GM21528 (cell line): ENCODE results near the gene ATP23.

Experiments
- ATAC-seq: cut with Tn5 transposase; IDR thresholded peaks from one replicate; pipeline ENCODE4 v1.9.1; 2021; ENCODE audit warnings: mild to moderate bottlenecking, moderate library complexity; ENCODE audit not compliant: unreplicated experiment, low FRiP score

ATP23 gene

DNA sequence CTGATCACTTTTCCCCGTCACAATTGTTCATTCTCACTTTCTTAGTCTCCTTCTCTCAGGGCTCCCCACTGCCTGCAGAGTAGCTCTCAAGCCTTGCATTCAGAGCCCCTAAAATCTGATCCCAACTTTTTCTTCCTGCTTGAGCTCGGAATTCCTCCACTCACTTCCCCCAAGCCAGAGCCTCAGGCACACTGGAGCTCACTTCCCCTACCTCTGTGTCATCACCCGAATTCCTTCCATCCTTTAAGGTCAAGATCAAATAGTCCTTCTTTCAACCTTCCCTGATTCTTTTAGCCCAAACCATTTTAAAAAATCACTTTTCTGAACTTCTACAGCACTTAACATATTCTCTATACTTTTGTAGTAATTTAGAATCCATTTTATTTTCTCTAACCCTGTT is 34.1 kb upstream of the ATP23 start:
- no peak for ATAC-seq

DNA sequence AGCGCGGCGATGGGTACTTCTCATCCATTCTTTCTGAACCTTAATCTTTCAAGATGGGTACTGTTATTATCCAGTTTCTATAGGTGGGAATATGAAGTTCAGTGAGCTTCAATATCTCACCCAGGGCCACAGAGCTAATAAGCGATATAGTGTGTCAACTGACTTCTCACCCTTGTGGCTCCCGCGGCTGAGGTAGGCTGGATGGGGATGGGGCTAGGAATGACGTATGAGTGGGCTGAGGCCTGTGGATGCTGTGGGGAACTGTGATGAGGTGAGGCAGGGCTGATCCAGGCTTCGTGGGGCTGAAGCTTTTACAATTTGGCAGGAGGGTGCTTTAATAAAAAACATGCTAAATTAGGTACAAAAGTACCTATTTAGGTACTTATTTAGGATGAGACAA is 32.9 kb upstream of the ATP23 start:
- no peak for ATAC-seq

DNA sequence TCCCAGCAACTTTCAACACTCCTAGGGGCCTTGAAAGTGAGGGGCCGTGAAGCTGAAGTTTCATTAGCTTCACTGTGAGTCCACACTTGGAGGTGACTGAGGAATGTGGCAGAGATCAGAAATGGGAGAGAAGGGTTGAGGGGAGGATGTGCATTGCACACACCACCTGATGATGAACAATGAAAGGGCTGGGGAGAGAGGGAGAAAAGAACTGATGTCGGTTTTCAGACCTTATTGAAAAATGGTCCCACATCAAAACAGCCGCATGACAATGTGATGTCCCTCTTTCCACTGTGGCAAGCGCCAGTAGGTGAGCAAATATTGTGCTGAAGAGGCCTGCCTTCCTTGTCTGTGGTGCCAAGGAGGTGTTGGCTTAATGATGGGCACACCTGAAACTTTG is 32.3 kb upstream of the ATP23 start:
- ATAC-seq: no peak

DNA sequence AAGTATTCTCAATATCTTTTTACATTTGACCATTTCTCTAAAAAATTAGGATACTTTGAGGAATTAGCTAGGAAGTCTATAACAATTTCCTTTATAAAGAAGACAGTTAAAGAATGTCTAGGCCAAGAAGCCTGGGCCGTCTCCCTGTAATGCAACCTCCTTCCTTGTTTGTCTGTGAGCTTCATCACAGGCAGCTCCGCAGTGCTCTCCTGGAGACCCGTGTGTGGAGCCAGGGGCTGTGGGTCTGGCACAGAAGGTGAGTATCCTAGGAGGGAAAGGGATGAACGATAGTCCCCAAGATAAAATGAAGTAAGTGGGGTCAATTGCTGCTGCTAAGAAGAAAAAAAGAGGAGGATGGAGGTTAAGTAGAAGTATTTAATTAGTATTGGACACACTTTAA is 31.8 kb upstream of the ATP23 start:
- ATAC-seq: no peak

DNA sequence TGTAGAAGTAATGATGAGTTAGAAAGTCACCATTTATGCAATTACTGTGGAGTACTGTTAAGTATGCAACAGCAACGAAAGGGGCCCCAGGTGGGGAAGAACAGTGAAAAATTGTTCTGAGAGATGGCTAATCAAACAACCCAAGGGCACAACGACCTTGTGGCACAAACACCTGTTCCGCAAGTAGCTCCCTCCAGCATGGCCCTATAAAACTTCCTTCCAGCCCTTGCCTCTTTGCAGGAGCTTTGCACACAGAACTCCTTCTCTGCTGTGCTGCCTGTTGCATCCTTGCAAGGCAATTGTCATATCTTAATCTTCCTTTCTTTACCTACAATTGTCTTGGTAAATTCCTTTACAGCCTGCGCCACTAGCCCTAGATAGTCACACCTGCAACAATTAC is 23.2 kb upstream of the ATP23 start:
- ATAC-seq: no peak

DNA sequence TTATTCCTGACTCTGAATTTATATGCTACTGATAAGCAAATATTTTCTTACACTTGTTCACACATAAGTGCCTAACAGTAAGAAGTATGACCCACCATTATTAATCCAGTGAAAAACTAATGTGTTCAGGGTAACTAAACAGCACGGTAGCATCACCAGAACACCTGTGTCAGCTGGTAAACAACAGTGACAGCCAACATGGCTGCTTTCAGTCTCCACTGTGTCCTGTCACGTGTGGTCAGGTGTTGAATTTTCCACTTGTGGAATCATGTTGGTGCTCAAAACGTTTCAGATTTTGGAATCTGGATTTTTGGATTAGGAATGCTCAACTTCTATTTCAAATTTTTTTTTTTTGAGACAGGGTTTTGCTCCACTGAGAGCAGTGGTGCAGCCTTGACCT is 14.3 kb upstream of the ATP23 start:
- ATAC-seq: no peak

DNA sequence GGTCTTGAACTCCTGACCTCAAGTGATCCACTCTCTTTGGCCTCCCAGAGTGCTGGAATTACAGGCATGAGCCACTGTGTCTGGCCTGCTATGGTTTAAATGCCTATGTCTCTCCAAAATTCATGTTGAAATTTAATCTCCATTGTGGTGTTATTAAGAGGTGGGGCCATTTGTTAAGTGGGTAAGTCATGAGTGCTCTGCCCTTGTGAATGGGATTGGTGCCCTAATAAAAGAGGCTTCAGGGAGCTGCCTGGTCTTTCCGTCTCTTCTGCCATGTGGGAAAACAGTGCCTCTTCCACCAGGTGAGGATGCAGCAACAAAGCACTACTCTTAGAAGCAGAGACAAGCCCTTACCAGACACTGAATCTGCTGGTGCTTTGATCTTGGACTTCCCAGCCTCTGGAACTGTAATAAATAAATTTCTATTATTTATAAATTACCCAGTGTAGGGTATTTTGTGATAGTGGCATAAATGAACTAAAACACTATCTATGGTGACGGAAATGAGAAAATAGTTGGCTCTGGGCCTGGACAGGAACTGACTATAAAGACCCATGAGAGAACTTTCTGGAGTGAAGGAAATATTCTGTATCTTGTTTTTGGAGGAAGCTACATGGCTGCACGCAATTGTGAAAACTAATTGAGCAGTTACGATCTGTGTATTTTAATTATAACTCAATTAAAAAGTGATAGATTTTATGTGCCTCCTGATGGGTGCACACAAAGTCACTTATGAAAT is 12.1 kb upstream of the ATP23 start:
- no peak for ATAC-seq

DNA sequence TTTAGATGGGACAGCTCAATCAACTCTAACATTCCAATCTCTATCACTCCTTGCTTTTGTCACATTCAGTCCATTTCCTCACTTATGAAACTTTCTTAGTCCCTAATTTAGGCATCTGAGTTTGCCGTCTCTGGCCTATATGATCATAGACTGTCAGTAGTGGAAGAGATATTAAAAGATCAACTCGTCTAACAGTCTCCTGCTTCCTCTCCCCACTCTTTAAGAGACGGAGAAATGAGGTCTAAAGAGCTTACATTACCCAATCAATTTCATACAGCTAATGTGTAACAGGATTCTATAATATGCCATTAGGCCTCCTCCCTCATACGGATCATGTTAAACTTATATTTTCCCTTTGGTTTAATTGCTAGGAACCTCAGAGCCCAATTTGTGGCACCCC is 6.5 kb upstream of the ATP23 start:
- no peak for ATAC-seq

DNA sequence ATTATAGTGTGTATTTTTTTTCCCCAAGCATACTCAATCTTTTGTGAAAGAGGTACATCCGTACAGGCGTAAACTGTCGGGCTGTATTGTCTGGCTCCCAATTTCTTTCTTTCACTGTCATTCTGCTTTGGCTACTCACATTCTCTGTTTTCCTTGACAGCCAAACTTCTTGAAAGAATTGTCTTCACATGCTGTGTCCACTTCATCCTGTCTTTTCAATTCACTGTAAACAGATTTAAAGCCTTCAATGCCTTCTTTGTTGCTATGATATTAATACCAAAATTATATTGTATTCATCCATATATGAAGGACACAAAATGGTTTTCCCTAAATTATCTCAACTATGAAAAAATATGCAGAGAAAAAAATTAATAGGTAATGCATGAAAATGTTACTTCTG is 6.0 kb upstream of the ATP23 start:
- ATAC-seq: no peak

DNA sequence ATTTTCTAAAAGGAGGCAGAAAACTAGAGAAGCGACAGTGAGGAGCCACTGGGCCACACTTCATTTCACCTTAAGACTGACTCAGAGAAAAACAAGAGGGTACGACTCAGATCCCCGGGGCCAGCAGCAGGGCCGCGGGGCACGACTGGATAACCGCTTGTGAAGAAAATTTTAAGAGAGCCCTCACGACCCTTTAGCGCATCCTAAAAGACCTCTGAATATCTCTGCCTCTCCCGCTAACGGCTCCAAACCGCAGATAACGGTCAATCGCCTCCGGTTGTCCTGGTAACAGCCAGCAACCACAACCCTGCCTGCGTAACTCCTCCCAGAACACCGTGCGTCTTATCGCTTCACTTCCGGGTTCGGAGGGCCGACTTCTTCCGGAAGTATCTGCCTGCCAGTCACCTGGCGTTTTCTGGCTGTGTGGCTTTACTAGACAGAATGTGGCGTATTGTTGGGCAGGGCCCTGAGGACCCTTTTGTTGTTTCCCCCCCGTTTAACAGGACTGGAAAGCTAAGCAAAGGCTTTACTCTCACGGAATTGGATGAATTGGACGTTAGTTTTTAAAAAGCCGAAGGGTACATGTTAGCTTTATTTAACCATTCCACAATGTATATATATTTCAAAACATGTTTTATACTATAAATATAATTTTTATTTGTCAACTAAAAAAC is 5.4 kb upstream of the ATP23 start:
- peak; percentile 99 for ATAC-seq

DNA sequence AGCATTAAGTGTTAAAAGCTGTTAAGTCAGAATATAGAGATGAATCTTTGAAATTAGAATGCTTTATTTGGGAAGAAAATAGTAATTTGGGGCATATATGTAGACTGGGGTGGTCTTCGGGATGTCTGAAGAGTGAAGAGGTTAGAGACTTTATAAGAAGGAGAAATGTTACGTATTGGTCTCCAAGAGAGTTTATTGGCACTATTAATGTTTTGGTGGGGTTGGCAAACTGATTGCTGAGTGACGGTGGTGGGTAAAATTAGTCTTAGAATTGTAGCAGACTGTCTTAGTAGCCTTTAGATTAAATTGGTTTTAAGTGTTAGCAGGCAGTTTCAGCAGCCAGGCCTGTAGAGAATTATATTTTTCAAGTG is 4.9 kb upstream of the ATP23 start:
- no peak for ATAC-seq

DNA sequence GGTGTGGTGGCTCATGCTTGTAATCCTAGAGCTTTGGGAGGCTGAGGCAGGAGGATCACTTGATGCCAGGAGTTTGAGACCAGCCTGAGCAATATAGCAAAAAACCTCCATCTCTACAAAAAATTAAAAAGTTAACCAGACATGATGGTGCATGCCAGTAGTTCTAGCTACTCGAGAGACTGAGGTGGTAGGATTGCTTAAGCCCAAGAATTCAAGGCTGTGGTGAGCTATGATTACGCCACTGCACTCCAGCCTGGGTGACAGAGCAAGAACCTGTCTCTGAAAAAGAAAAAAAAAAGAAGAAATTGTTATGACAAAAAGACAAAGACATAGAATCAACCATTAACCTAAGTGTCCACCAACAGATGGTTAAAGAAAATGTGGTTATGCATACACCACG is 2.1 kb upstream of the ATP23 start:
- ATAC-seq: no peak

DNA sequence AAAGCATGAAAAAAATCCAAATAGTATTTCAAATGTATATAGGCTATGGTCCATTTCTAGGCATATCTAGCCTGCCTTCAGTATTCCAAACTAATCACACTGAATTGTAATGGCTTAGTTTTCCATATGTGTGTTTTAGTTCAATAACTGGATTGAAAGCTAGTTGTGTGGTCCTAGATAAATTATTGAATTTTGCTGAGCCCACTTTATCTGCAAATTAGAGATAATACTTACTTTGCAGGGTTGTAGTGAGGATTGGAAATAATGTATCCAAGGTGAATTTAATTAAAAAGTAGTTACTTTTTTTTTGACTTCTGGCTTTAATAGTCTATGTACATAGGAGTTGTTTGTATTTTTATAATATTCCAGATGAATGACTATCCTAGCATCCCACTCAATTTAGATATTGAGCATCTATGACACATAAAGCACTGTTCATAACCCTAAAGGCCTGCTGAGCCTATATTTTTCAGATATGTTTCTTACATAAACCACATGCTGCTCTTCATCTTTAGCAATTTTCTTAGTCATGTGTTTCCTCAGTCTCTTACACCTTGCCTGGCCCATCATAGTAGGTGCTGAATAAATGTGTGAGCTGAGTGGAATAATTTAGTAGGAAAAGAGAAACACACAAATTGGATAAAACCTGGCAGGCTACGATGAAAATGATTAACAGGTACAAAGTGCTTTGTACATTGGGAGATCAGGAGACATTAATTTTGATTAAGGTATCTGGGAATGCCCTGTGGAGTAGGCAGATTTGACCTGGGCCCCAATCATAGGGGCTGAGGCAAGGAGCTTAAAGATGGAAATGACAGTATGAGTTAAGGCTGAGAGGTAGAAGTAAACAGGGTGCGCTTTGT is 1.1 kb upstream of the ATP23 start:
- ATAC-seq: no peak

DNA sequence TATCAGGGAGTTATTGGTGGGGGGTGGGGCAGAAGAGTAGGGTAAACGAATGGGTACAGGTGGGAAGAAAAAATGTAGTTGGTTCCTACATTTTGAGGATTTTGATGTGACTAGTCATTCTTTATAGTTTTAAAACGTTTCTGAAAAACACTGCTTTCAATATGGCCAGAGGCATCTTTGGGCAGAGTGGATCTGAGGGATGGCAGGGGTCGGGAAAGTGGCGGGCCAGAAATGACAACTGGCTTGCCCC is 527 bp upstream of the ATP23 start:
- ATAC-seq: peak; percentile 1

DNA sequence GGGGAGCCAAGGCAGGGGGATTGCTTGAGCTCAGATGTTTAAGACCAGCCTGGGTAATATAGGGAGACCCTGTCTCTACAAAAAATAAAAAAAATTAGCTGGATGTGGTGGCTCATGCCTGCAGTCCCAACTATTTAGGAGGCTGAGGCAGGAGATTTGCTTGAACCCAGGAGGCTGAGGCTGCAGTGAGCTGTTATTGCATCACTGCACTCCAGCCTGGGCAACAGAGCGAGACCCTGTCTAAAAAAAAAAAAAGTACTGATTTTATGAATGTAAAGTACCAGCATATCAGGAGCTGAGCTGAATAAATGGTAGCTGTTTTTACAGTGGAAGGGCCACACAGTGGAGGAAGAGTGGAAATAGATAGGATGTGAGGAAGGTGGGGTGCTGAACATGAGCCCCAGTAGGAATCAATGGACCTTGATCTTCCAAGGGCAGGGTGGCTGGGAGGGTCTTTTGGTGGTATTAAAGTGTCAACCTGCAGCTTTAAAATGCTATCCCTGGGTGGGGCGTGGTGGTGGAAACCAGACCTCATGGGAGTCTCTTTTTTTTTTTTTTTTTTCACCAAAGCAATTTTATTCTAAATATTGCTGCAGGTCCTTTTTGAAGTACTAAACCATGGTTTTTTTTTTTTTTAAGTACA is 2.2 kb downstream of the ATP23 start:
- ATAC-seq: no peak

DNA sequence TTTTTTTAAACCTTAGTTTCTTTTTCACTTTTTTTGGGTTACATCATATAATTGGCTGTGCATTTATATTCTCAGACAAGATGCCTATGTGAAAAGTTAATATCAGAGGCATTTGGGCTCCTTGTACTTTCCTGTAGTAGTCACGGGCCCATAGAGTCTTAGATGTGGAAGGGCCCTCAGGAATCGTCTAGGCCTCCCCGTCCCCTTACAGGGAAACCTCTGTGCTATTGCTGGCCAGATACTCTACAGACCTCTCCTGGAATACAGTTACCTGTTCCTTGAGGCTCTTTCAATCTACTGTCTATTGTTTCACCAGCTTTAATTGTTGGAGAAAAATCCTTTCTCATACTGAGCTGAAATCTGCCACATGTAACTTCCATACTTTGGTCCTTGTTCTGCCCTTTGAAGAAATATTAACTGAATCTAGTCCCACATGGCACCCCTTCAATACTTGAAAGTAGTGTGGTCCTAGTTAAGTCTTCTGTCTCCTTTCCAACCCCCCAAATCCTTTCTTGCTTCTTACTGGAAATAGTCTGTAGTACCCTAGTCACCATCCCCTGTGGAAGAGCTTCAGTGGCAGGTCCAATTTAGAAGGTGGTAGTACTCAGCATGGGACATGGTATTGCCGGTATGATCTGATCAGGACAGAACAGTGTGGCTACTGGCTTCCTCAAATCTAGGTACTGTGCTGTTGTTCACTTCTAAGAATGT is 3.1 kb downstream of the ATP23 start:
- no peak for ATAC-seq

DNA sequence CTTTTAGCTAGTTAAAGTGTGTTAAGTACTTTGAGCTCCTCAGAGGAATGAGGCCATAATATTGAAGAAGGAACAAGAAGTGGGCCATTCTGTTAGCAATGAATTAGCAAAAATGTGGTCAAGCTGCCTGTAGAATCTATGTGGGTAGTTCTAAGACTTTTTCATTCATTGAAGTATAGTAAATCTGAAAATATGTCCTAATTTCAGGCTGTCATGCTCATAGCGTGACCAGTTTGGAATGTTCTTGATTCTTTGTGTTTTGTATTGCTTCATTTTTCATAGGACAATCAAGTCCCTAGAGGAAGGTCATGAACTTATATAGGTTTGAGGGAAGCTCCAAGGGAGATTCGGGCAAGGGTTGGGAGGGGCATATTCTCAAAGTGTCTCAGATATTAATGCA is 11.4 kb downstream of the ATP23 start:
- no peak for ATAC-seq

DNA sequence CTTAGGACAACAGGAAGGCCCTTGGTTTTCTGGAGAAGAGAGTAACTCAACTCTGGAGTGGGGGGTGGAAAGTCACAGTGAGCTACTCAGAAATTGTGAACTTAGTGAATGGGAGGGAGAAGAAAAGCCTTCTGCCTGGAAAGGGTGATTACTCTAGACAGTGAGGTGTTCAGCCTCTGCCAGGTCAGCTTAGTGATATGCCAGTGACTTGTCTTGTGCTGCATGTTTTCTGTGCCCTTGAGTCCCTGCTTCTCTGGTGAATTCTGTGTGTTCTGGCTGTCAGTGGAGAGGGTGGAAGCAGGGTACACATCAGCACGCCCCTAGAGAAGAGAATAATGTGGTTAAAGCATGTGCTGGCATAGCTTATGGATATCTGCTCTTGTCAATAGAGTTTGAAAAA is 13.4 kb downstream of the ATP23 start:
- ATAC-seq: no peak

DNA sequence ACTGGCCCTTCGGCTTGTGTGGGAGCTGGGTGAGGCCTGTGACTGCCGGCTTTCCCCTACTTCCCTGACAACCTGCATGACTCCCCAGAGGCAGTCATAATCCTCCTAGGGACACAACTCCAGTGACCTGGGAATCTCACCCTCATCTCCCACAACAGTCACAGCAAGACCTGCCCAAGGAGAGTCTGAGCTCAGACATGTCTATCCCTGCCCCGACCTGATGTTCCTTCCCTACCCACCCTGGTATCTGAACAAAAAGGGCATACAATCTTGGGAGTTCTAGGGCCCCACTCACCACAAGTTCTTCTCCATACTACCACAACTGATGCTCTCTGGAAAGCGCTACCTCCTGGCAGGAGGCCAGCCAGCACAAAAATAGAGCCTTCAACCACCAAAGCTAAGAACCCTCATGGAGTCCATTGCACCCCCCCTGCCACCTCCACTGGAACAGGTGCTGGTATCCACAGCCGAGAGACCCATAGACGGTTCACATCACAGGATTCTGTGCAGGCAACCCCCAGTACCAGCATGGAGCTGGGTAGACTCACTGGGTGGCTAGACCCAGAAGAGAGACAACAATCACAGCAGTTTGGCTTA is 16.8 kb downstream of the ATP23 start:
- ATAC-seq: no peak

DNA sequence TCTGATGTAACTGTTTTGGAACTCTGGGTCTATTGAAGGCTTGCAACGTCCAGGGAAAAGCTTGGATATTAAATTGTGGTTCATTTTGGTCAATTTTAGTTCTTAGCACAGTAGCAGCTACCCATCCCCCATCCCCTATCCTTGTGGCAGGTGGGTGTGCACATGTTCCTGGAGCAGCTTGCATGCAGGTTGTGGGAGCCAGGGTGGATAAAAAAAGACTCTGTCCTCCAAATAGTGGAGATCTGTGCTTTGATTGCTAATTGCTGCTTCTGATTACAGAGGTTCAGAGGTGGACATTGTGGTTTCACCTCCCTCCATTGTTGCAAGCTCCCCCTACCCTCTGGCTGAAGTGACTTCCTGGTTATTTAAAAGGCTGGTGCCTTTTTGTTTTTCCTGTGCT is 23.1 kb downstream of the ATP23 start:
- no peak for ATAC-seq
